GM18867 (cell line): ENCODE measurements around the gene RABEPK.
"Not testable (repeated sequence)": the region's sequence is repeated elsewhere in the genome, so short reads cannot be mapped to it uniquely, and the experiment has no call there.

Experiments used
- ATAC-seq: cut with Tn5 transposase; IDR thresholded peaks from one replicate; pipeline ENCODE4 v1.9.1; 2021; ENCODE audit warnings: mild to moderate bottlenecking, moderate library complexity; ENCODE audit not compliant: unreplicated experiment

Gene RABEPK

GRCh38 chr9:125190361-125190801 is 10.0 kb upstream of the RABEPK start:
- ATAC-seq: no peak

GRCh38 chr9:125194466-125194865 is 5.9 kb upstream of the RABEPK start:
- ATAC-seq: not testable (repeated sequence)

GRCh38 chr9:125195591-125195990 is 4.8 kb upstream of the RABEPK start:
- ATAC-seq: not testable (repeated sequence)

GRCh38 chr9:125202846-125203618 is 2.7 kb downstream of the RABEPK start:
- ATAC-seq: no peak

GRCh38 chr9:125204477-125204876 is 4.1 kb downstream of the RABEPK start:
- no peak for ATAC-seq

- ATAC-seq: no peak
Observed at GRCh38 chr9:125214186-125214585, 13.8 kb downstream of the RABEPK start.

GRCh38 chr9:125218621-125219020 is 18.3 kb downstream of the RABEPK start:
- no peak for ATAC-seq

- not testable (repeated sequence) for ATAC-seq
Observed at GRCh38 chr9:125224858-125225257, 24.5 kb downstream of the RABEPK start.

- ATAC-seq: no peak
Observed at GRCh38 chr9:125227761-125228160, 27.4 kb downstream of the RABEPK start.

- ATAC-seq: no peak
Observed at GRCh38 chr9:125233678-125234077, 33.3 kb downstream of the RABEPK start.

- ATAC-seq: not testable (repeated sequence)
Observed at GRCh38 chr9:125234099-125234498, 33.8 kb downstream of the RABEPK start.

- no peak for ATAC-seq
Observed at GRCh38 chr9:125235804-125236519, 35.6 kb downstream of the RABEPK start.

GRCh38 chr9:125236520-125237159 is 36.3 kb downstream of the RABEPK start:
- ATAC-seq: not testable (repeated sequence)

GRCh38 chr9:125238127-125238914 is 38.0 kb downstream of the RABEPK start:
- no peak for ATAC-seq

- ATAC-seq: no peak
Observed at GRCh38 chr9:125238915-125239446, 38.6 kb downstream of the RABEPK start.

GRCh38 chr9:125239631-125240597 is 39.6 kb downstream of the RABEPK start:
- ATAC-seq: no peak

GRCh38 chr9:125240649-125240999 is 40.3 kb downstream of the RABEPK start:
- ATAC-seq: peak; percentile 1

- peak; percentile 93 for ATAC-seq
Observed at GRCh38 chr9:125241000-125241862, 40.9 kb downstream of the RABEPK start, which contains the start of gene HSPA5. TSS of gene HSPA5 (minus strand) at chr9:125241343. CDS start at chr9:125241126, 217 bp downstream.
